GM18505 (cell line): ENCODE results near the gene LIN9.
A peak's percentile ranks its signal among the peaks of the same experiment; 100 is the strongest.
"Not testable (repeated sequence)": the region's sequence is repeated elsewhere in the genome, so short reads cannot be mapped to it uniquely, and the experiment has no call there.

Experiments used
- ATAC-seq: cut with Tn5 transposase; IDR thresholded peaks from one replicate; pipeline ENCODE4 v1.9.1; 2021; ENCODE audit not compliant: unreplicated experiment
- POLR2A ChIP-seq: IDR thresholded peaks from 4 replicates; pipeline ENCODE4 v1.6.1; 2011; ENCODE audit warnings: borderline replicate concordance; ENCODE audit not compliant: insufficient read depth, insufficient read length; ENCODE audit errors: extremely low read depth

The LIN9 gene, protein sequence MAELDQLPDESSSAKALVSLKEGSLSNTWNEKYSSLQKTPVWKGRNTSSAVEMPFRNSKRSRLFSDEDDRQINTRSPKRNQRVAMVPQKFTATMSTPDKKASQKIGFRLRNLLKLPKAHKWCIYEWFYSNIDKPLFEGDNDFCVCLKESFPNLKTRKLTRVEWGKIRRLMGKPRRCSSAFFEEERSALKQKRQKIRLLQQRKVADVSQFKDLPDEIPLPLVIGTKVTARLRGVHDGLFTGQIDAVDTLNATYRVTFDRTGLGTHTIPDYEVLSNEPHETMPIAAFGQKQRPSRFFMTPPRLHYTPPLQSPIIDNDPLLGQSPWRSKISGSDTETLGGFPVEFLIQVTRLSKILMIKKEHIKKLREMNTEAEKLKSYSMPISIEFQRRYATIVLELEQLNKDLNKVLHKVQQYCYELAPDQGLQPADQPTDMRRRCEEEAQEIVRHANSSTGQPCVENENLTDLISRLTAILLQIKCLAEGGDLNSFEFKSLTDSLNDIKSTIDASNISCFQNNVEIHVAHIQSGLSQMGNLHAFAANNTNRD

DNA sequence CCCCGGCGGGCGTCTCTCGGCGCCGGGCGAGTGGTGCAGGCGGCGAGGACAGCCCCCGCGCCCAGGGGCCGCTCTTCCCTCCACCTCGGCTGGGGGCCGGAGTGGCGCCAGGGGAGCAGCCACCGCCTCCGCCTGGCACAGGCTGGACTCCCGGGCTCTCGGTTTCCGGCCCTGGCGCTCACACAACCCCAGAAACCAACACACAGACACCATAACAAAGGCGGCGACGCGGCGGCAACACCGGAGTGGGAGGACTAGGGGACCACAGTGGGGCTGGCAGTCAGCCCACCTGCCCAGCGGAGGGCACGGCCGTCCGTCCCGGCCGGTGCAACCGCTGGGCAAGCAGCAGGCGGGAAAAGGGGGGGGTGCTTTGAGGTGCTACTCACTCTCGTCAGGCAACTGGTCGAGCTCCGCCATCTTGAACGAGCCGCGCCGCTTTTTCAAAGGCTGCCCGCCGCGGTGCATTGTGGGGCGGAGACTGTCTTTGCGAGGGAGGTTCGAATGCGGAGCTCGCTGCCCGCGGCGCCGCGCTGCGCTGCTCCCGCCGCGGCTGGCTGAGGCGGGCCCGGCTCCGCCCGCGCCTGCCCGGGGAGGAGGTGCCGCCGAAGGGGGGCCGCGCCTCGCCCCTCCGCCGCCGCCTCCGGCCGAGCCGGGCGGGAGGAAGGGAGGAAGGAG, at the start of gene LIN9:
Gene LIN9 (minus strand): TSS at position 442 of the 675 bp plus-strand sequence. CDS start 25 bp downstream, at position 417.
- peak; percentile 75 for ATAC-seq
- TF ChIP-seq POLR2A, result peak; percentile 76

DNA sequence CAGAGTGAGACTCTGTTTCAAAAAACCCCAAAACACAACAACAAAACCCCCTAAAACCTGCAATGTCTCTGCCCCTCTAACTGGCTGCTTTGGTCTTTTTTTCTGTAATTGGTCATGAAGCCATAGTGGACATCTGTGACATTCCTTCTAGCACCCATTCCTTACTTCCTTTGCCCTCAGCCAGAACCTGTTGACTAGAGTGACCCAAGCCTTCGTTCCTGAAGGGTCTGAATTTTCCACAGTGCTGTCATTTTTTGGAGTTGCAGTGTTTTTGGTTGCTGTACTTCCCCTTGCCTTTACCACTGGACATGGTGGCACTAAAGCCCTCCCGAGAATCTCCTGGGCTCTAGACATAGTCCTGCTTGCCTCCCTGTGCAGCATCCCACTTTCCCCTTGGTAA, 48.5 kb upstream of the LIN9 start:
- no peak for TF ChIP-seq POLR2A

DNA sequence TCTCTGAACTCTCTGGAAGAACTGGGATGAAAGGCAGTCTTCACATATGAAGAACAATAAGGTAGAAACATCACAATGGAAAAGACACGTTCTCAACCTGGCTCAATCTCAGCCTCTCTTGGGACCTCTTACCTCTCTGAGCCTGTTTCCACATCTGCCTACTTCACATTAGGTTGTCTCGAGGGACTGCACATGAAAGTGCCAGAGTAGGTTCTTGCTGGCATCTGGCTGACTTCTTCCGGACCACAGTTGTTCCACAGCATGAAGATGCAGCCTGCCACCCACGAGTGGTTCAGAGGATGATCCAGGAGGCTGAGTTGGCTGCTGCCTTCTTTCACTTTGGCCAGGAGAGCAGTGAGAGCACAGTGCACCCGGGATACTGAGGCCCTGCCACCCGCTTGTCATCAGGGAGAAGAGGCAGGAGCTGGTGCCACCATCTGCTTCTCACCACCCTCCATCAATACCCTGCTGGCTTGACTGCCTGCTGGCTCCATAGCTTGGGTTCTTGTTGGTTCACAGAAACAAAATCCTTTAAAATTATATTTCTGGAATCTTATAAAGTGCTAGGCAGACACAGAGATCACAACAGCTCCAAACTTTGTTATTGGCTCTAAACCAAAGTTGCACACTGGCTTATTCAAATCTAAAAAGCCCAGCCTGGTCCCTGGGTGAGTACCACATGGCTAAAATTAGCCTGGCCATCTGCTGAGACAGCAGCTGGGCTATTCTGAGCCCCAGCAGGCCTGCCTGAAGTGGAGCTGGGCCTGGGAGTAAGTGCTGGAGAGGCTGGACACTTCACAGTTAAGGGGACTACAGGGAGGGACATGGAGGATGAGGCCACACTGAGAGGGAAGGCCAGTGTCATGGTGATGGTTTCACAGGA, 46.9 kb upstream of the LIN9 start:
- ATAC-seq, result no peak
- TF ChIP-seq POLR2A, result no peak

More for the DNA sequence above, 48.5 kb upstream of the LIN9 start:
- no peak for ATAC-seq

DNA sequence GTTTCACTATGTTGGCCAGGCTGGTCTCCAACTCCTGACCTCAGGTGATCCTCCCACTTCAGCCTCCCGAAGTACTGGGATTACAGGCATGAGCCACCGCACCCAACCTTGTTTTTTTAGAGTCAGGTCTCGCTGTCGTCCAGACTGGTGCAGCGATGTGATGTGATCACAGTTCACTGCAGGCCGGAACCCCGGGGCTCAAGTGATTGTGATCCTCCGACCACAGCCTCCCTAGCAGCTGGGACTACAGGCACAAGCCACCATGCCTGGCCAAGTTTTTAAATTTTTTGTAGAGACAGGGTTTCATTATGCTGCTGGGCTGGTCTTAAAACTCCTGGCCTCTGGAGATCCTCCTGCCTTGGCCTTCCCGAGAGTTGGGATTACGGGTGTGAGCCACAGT, 46.1 kb upstream of the LIN9 start:
- TF ChIP-seq POLR2A, result no peak

DNA sequence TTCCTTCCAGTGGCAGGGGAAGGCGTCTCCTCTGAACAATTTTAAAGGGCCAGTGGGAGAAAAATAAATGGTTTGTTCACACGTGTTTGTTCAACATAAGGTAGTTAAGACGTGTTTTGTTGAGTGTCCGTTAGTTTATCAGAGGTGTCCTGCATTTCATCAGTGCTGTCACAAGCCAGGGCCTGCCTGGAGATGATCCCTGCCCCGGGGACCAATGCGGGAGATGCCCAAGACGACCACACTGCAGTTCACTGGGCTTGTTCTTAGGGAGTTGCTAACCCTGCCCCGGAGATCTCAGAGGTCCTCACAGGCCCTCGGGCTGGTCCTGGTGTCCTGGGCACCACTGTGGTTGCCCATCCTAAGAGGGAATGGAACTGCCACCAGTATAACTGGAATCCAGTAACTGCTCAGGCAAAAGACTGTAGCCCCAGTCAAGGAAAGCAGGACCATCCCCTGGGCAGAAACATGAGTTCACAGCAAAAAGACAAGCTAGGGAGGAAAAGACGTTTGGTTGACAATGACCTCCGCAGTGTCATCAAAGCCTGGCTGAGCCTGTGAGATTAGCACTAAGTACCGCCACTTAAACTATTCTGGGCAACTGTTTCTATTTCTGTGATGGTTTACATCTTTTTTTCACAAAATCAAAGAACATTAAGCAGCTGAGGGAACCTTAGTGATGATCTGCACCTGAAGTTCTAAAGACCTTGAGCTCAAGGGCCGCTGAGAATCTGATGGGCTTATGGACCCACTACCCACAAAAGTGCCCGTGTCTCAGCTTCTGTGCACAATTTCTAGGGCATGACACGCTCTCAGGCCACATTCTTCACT, 44.9 kb upstream of the LIN9 start:
- no peak for TF ChIP-seq POLR2A
- no peak for ATAC-seq

More for the DNA sequence above, 46.1 kb upstream of the LIN9 start:
- ATAC-seq, result no peak

DNA sequence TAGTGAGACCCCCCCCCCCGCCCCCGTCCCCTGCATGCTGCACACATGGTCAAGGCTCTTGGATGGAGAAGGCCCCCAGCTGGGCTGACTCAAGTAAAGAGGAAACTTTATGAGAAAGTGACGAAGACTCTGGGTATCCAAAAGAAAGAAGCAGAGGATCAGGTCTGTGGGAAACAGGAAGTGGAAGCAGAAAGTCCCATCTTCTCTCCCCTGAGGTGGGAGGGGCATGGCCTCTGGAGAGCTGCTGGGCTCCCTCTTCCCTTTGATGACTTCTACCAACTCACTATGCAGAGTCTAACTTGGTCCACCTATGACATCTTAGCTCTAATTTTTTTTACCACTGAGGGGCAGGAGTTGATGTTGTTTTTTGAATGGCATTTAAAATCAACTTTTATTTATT, 42.7 kb upstream of the LIN9 start:
- no peak for TF ChIP-seq POLR2A
- ATAC-seq, result no peak

DNA sequence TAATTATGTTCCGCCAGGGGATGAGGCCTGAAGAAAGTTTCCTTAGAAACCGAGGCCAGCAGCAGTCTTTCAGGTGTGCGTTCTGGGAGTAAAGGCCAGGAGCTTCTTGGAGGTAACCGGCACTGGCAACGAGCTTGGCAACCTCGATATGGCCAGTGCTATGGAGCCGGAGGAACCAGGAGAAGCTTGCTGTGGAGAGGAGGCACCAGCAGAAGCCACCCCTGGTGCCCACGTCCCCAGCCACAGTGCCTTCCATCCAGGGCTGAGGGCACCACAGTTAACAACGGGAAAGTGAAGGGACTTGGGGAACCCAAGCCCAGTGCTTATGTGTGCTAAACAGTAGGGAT, 41.5 kb upstream of the LIN9 start:
- peak; percentile 5 for ATAC-seq
- no peak for TF ChIP-seq POLR2A

DNA sequence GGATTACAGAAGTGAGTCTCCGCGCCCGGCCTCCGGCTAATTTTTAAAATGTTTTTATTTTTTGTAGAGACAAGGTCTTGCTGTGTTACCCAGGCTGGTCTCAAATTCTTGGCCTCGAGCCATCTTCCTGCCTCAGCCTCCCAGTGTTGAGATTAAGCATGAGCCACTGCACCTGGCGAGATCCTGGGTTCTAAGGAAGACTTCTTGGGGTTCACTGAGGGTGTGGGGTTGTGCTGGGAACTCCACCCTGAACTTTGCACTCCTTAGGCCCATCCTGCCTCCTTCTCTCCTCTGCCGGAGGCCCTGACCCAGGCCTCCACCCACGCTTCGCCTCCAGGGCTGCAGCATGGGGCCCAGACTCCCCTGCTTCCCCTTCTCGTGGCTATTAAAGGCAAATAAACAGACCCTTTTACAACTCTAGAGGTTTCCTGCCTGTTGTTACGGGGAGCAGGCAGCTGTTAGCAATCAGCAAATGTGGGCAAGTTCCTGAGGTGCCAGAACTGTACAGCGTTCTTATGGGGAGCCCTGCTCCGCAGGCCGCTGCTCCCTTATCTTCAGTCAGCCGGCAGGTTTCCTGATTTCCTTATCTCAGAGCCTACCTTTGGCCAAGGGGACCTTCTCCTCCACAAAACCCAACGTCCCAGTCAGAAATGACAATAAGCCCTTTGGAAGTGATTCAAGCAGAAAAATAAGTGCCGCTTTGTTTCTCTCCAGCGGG, 41.0 kb upstream of the LIN9 start:
- ATAC-seq, result peak; percentile 69

DNA sequence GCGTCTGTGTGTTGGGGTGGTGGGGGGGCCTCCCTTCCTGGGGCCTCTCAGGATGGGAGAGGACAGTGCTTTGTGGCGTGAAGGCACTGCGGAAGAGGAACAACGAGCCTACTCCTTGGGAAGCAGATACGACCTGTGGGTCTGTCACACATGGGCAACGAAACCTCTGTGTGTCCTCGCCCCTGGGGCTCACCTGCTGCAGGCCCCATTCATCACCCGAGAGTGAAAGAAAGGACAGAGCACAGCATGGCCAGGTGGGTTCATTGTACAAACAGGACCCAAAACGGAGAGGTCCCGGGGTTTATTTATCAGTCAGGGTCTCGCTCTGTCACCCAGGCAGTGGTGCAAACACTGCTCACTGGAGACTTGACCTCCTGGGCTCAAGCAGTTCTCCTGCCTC, 40.1 kb upstream of the LIN9 start:
- no peak for TF ChIP-seq POLR2A
- ATAC-seq, result no peak

More for the DNA sequence above, 41.0 kb upstream of the LIN9 start:
- TF ChIP-seq POLR2A, result no peak

DNA sequence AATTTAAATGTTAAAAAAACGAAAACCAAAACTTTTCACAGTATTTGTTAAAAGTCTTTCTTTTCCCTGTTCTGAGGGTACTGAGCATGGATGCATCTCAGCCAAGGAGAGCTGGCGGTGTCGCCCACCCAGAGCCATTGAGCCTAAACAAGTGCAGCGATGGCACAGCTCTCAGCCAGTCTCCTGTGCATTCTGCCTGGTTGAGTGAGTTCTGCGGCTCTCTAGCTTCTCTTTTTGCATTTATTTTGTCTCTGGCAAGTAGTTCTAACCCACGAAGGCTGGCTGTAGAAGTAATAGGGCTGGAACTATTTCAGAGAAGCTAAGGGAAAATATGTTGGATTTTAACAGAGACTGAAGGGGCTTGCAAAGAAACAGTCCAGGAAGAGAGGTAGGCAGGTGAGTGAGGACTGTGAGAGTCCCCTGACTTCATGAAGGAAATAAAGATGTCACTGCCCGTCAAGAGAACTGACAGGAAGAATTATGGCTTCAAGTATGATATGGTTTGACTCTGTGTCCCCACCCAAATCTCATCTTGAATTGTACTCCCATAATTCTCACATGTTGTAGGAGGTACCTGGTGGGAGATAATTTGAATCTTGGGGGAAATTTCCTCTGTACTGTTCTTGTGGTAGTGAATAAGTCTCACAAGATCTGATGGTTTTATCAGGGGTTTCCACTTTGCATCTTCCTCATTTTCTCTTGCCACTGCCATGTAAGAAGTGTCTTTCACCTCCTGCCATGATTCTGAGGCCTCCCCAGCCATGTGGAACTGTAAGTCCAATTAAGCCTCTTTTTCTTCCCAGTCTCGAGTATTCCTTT, 35.7 kb upstream of the LIN9 start:
- TF ChIP-seq POLR2A, result no peak
- no peak for ATAC-seq

DNA sequence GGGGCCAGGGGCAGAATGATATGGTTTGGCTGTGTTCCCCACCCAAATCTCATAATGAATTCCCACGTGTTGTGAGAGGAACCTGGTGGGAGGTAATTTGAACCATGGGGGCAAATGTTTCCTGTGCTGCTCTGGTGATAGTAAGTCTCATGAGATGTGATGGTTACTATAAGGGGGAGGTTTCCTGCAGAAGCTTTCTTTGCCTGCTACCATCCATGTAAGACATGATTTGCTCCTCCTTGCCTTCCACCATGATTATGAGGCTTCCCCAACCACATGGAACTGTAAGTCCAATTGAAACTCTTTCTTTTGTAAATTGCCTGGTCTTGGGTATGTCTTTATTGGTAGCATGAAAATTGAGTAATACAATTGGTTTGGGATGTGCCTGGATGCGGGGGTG, 33.7 kb upstream of the LIN9 start:
- no peak for ATAC-seq
- TF ChIP-seq POLR2A, result no peak

DNA sequence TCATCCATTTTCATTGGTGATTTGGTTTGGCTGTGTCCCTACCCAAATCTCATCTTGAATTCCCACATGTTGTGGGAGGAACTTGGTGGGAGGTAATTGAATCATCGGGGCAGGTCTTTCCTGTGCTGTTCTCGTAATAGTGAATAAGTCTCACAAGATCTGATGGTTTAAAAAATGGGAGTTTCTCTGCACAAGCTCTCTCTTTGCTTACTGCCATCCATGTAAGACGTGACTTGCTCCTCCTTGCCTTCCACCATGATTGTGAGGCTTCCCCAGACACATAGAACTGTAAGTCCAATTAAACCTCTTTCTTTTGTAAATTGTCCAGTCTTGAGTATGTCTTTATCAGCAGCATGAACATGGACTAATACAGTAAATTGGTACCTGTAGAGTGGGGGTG, 31.1 kb upstream of the LIN9 start:
- ATAC-seq, result not testable (repeated sequence)
